HG03558 (cell line): ENCODE measurements around the gene ABL2.
"Not testable (repeated sequence)": the region's sequence is repeated elsewhere in the genome, so short reads cannot be mapped to it uniquely, and the experiment has no call there.

Source experiments
- ATAC-seq: cut with Tn5 transposase; IDR thresholded peaks from one replicate; pipeline ENCODE4 v1.9.1; 2021; ENCODE audit warnings: moderate number of reproducible peaks; ENCODE audit not compliant: unreplicated experiment; ENCODE audit errors: extremely low read depth

The ABL2 gene

GRCh38 chr1:179221121-179221520 lies 8.4 kb downstream of the ABL2 start:
- not testable (repeated sequence) for ATAC-seq

GRCh38 chr1:179217943-179218507 lies 11.5 kb downstream of the ABL2 start:
- ATAC-seq = no peak

DNA sequence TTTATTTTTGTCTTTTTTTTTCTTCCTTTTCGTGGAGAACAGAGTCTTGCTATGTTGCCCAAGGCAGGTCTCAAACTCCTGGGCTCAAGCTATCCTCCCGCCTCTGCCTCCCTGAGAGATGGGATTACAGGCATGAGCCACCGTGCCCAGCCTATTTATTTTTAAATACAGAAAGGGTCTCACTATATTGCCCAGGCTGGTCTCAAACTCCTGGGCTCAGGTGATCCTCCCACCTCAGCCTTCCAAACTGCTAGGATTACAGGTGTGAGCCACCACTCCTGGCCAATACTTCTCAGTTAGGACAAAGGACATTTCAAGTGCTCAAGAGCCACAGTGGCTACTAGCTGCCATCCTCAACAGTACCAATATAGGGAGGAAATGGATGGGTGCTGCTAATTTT lies 16.2 kb downstream of the ABL2 start:
- ATAC-seq = not testable (repeated sequence)

DNA sequence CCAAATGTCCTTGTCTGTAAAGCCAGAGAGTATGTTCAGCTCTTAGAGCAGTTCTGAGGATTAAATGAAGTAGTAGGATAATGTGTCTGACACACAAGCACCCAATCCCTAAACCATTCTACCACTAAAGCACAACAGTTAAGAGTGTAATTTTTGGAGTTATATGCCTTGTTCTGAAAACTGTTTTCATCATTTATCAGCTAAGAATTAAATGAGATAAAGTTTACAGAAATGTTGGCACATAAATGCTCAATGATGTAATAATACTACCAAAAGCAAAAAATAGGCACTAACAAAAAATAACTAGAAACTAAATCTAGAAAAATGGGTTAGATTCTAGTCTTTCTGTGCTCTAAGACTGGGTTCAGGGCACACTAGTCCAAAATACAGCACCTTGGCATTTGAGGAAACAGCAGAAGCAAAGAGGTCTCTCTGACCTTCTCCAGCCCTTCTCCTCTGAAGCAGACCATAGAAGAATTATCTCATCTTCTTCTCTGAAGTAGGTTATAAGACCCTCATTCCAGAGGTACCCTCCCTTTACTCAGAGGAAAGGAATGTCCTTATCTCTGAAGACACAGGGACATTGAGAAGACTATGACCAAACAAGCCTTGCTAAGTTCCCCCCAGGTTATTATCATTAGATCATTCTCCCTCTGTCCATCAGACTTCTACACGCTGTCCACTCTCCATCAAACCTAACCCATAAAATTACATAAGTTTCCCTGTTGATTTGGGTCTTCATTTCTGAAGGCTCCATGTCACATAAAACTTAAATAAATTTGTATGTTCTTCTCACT lies 20.6 kb downstream of the ABL2 start:
- no peak for ATAC-seq

DNA sequence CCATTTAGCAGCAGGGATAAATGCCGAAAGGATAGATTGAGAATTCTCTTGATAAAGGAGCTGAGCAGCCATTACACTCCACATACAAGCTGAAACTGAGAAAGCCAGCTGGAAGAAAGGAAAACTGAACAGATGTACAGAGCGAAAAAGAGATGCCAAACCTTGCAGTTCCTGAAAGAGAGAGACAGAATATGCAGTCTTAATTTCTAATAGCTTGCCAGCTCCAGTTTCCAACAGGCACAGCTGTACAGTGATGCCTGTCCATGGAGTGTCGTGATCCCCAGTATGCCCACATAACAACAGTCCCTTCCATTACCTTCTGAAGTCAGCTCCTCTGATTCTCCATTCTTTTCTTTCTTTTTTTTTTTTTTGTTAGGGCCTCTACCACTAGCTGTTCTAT lies 22.7 kb downstream of the ABL2 start:
- no peak for ATAC-seq

- ATAC-seq = no peak
Observed at GRCh38 chr1:179205284-179205683, 24.2 kb downstream of the ABL2 start.

DNA sequence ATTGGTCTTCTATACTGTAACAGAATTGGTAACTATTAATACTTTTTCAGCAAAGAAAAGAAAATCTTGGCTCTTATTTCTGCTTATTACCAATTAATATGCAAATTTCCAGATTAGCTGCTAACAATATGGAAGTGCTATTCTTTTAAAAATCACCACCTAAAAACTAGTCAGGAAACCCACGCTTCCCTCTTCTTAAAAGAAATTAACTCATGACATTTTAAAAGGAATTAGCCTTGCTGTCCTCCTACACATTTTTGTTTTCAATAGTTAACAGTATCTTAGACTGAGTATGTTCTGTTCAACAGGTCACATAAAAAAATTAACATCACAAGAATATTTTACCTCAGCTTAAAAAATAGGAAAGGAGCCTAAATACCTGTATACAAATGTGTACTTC lies 27.3 kb downstream of the ABL2 start:
- ATAC-seq = no peak

DNA sequence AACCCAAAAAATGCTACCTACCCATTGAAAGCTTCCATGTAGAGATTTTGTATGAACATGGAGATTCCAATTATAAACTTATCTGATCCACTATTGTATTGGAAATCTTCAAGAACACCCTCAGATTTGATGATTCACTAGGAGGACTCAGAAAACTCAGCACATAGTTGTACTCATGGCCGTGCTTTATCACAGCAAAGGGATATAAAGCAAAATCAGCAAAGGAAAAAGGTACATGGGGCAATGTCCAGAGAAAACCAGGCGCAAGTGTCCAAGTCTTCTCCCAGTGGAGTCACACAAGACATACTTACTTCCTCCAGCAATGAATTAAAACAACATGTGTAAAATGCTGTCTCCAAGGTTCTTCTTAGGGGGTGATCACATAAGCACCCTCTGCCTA lies 28.9 kb downstream of the ABL2 start:
- no peak for ATAC-seq

DNA sequence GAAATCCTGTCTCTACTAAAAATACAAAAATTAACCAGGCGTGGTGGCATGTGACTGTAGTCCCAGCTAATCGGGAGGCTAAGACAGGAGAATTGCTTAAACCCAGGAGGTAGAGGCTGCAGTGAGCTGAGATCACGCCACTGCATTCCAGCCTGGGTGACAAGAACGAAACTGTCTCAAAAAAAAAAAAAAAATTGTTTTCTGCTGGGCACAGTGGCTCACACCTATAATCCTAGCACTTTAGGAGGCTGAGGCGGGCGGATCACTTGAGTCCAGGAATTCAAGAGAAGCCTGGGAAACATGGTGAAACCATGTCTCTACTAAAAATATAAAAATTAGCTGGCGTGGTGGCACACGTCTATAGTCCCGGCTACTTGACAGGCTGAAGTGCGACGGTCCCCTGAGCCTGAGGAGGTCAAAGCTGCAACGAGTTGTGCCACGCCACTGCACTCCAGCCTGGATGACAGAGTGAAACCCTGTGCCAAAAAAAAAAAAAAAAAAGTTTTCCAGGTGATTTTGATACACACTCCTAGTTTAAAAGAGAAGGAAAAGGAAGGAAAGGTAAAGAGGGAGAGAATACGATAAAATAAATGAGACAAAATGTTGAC lies 31.7 kb downstream of the ABL2 start:
- ATAC-seq = no peak

DNA sequence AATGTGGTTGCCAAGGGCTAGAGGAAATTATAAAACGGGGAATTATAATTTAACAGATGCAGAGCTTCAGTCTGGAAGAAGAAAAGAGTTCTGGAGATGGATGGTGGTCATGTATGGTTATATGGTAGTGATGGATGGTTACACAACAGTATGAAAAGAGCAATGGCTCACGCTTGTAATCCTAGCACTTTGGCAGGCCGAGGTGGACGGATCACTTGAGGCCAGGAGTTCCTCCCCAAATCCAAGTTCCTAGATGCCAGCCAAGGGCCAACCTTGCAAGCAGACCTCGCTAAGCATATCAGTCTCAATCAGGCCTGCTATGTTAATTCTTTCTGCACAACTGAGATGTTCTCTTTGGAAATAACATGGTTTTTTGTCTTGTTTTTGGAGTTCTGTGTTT lies 33.6 kb downstream of the ABL2 start:
- ATAC-seq = not testable (repeated sequence)

DNA sequence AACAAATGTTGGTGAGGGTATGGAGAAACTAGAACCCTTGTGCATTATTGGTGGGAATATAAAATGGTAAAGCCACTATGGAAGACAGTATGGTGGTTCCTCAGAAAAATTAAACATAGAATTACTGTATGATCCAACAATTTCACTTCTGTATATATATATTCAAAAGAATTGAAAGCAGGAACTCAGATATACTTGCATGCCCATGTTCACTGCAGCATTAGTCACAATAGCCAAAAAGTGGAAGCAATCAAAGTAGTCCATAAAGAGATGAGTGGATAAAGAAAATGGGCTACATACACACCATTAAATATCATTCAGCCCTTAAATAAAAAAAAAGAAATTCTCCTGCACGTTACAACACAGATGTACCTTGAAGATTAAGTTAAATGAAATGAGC lies 34.1 kb downstream of the ABL2 start:
- ATAC-seq = no peak

DNA sequence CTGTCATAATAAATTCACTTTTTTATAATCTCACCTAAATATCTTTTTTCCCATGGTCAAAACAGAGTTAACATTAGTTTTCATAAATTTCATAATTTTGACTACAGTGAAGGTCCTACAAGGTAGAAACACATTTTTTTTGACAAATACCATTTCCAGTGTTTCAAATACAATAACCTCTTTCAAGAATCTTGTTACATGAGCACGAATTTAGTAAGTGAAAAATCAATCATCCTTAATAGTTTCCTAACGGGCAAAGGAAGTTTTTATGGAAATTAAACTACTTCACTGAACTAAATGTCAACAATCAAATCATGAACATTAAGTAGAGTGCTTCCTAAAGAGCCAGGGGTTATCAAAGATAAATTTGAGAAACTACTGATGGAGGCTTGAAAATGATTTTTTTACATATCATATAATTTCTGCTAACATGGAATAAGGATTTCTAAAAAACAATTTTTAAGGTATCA lies 35.4 kb downstream of the ABL2 start:
- no peak for ATAC-seq

DNA sequence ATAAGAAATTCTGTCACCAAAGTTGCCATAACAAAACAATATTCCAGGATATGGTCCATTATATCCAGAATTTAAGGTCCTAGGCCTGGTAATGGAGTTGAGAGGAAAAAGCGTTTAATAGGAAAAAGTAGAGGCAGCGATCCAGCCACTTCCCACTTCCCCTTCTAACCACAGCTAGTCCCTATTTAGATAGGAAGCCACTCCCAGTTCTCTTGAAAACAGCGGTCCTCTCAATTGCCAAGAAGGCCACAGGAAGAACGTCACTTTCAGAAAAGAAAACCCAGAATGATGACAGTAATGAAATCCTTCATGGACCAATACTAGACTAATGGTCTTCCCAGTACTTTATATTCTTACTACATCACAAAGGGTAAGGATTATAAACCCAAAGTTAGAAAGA lies 38.6 kb downstream of the ABL2 start:
- ATAC-seq = no peak

GRCh38 chr1:179187735-179188471 lies 41.6 kb downstream of the ABL2 start:
- no peak for ATAC-seq

GRCh38 chr1:179187043-179187442 lies 42.4 kb downstream of the ABL2 start:
- no peak for ATAC-seq

DNA sequence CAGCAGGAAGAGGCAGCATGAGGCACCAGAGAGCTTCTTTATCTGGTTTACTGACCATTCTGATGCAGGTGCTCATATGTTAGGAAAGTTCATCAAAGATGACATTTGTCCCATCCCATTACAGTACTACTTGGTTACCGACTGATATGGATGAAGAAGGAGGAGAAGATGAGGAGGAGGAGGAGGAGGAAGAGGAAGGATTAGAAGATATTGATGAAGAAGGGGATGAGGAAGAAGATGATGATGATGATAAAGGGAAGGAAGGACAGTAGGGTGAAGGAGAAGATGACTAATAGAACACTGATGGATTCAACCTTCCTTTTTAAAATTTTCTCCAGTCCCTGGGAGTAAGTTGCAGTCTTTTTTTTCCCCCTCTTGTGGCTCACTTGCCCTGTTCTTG lies 45.1 kb downstream of the ABL2 start:
- ATAC-seq = no peak

DNA sequence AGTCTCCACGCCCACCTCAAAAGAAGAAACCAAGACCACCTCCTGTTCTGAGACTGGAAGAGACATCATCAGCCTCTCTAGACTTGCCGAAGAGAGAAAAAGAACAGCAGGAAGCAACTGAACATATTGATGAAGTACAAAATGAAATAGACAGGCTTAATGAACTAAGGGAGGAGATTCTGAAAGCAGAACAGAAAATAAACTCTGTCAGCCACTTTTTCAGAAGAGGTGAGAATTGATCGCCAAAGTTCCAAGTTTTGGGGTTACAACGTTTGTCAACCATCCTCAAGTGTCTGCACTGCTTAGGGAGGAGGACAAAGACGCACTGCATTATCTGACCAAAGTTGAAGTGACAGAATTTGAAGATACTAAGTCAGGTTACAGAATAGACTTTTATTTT lies 45.6 kb downstream of the ABL2 start:
- ATAC-seq = no peak

DNA sequence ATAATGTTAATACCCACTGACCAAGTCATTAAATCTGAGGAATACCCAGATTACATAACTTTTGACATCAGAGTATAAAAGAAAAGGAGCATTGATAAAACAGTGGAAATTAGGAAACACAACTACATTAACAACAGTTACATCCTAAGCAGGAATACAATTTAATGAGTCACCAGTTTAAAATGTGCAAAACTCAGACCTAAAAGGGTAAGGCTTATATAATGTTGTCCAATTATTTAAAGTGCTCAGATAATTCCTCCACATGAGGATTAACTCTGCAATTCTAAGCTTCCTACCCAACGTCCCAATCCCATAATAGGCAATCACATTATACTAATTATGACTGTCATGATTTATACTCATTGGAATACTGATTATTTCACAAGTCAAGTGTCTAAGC lies 50.5 kb downstream of the ABL2 start:
- no peak for ATAC-seq

DNA sequence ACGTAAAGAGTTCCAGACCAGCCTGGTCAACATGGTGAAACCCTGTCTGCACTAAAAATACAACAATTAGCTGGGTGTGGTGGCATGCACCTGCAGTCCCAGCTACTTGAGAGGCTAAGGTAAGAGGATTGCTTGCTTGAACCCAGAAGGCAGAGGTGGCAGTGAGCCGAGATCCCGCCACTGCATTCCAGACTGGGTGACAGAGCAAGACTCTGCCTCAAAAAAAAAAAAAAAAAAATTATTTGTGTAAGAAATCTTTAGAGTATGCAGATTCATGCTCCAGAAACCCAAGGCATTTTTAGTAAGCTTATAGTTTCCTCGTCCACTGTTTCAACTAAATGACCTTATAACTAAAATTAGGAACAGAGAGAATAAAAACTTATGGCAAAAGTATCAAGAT lies 51.3 kb downstream of the ABL2 start:
- ATAC-seq = no peak

GRCh38 chr1:179177615-179178014 lies 51.9 kb downstream of the ABL2 start:
- ATAC-seq = no peak

DNA sequence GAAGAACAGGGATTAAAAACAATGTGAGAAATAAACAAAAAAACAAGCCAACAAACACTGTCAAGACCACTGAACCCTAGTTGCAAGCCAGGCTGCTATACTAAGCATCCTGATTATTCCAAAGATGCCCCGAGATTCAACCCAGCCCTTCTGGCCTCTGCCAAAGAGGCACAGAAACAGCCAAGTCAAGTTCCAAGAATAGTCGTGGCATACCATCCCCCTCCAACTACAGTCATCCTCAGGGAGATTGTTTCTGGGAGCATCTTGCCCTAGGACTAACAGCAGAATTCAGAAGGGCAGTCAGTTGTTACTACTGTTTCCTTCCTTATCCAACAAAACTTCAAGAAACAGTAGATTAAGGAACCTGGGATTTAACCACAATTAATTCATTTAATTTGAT lies 52.3 kb downstream of the ABL2 start:
- no peak for ATAC-seq
